Suprapubic skin (tissue), 4 donors: Measurements from ENCODE around the gene RPS6KA2.

Experiments used
- CTCF ChIP-seq, 2 donors: fragments of 200-600 bp in 1 of 2; fragments of 450-650 bp in 1 of 2; sonication (generic) in 1 of 2; IDR thresholded peaks; one replicate each; pipeline ENCODE4 v1.5.1; 2016 to 2019; ENCODE audit warnings: antibody characterized with exemption in 2 of 2, mild to moderate bottlenecking in 1 of 2, moderate library complexity in 1 of 2
- EP300 ChIP-seq: sonication (generic); formaldehyde crosslinking; IDR thresholded peaks from one replicate; pipeline ENCODE4 v1.6.1; 2017; ENCODE audit warnings: antibody characterized with exemption
- POLR2A ChIP-seq, 2 donors: fragments of 450-650 bp; IDR thresholded peaks; one replicate each; pipeline ENCODE4 v1.6.1; 2017; ENCODE audit warnings: antibody characterized with exemption in 2 of 2, mild to moderate bottlenecking in 2 of 2, moderate library complexity in 2 of 2
- POLR2AphosphoS5 ChIP-seq, 3 donors: sonication (generic); formaldehyde crosslinking; IDR thresholded peaks; one replicate each; pipeline ENCODE4 v1.6.1; 2017; ENCODE audit warnings: antibody characterized with exemption in 3 of 3

GRCh38 chr6:166589337-166589731, 37.7 kb downstream of the RPS6KA2 start:
- TF ChIP-seq CTCF (IDR thresholded peaks at IDR 0.05) (no peak), POLR2A (IDR thresholded peaks at IDR 0.05) (no peak), POLR2AphosphoS5 (IDR thresholded peaks at IDR 0.05) (no peak), EP300 (no peak)
